DLD1 (cell line): ENCODE data around the gene PPP1R12A.
"Not testable (repeated sequence)": the region's sequence is repeated elsewhere in the genome, so short reads cannot be mapped to it uniquely, and the experiment has no call there.

Experiments used
- in situ Hi-C: cut with HindIII; loops from 2 replicates; pipeline ENCODE4 v1.10.0; 2017; ENCODE audit warnings: low sequenced_read_pairs

Gene PPP1R12A

DNA sequence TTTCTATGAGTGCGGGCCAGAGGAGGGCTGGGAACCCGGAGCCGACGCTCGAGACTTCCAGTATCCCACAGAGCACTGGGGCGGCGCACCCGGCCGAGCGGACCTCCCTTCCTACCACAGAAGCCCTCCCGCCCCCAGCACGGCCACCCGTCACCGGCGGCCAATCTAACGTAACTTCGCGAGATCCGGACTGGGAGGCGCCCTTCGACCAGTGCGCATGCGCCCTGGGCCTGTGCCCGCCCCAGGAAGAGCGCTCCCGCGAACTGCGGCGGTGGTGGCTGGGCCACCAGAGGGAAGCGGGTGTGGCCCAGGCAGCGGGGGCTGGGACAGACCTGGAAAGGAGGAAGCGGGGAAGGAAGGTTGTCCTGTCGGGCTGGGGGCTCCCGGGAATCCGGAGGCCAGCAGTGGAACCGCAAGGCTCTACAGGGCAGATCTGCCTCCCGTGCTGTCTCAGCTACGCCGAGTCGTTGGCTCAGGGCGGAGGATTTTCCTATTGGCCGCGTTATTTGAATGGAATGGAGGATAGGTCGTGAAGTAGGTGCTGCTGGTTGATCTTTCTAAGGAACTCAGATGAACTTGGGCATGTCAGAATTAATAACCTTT lies at the start of gene PPP1R12A:
Gene PPP1R12A, minus strand, starts transcription at position 77 of the 603 bp plus-strand sequence. CDS start 166 bp downstream, outside the sequence.
- in situ Hi-C loops, result no loop called here

DNA sequence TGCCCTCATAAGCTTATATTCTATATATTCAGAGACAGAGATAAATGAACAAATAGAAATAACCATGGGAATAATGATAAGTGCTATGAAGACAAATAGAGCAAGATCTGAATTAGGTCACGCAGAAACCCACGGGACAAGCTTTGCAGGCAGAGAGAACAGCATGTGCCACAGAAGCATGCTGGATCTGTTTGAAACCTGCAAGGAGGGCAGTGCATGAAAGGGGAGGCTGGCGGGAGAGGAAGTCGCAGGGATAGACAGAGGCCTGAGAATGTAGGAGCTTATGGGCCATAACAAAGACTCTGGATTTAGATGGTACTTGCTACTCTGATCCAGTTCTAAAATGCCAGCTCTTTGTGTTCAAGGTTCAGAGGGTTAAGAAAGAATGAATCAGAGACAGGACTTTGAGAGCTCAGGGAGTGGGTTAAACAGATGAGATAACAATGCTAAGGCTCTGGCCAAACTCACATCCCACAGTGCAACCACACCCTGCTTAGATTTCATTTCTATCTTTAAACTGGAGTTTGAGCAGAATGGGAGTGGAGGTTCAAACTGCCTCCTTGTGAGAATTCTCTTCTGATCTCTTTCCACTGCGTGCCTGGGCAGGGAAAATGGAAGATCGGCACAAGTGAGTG lies 49.2 kb upstream of the PPP1R12A start:
- in situ Hi-C loops, result no loop called here

GRCh38 chr12:79983492-79983891 lies 48.6 kb upstream of the PPP1R12A start:
- in situ Hi-C loops, result no loop called here

DNA sequence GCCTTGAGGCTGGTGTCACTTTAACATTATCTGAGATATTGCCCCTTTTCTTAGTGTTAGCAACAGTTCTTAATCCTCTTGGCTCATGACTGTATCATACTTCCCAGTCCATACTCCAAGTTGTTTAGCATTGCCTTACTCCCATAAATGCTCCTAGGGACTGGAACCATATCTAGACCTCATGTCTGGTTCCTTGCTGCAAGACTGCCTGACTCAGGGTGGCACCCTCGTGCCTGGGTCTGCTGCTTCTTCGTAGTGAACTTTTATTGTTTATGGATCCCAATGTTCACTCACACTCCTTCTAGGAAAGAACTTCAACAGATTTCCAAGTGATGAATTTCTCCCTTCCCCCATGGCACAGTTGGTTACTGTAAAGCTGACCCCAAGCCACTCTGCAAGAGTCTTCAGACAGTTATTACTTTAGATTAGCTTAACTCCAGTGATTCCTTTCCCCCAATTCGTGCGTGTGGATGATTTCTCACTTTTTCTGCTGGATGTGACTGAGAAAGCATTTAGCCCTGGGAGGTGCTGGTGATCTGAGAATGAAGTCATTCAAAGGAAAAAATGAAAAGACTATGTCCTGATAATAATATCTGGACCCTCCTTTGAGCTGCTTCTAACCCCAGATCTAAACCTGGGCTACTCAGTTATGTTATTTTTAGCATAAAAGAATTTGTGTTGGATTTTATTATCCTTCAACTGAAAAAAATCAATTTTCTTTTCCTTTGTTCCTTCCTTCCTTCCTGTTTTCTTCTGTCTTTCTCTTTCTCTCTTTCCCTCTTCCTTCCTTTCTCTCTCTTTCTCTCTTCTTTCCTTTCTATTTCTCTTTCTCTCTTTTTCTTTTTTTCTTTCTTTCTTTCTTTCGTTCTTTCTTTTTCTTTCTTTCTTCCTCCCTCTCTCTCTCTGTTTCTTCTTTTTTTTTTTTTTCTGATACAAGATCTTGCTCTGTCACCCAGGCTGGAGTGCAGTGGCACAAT lies 47.5 kb upstream of the PPP1R12A start:
- in situ Hi-C loops, result no loop called here

GRCh38 chr12:79978692-79979091 lies 43.8 kb upstream of the PPP1R12A start:
- in situ Hi-C loops, result no loop called here

DNA sequence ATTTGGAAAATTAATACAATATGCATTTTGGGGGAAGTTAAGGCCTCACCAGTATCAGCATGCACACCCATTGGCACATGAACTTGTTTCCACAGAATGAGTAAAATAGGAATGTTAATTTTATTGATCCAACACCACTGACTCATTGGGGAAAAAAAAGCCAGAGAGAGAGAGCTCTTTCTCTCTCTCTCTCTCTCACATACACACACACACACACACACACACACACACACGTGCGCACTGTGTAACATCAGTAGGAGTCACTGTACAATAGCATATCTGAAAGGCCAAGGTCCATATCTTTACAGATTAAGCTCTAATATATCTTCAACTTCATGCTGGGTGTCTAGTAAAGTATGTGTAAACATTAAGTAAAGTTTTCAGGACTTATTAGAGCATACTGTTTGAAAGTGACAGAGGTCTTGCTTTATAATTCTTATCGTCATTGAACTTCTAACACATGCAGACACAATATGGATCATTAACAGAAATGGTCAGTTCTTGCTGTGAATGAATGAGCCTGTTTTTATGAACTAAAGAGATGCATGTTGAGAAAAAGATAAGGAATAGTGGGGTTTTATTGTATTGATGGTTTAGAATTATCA lies 43.1 kb upstream of the PPP1R12A start:
- in situ Hi-C loops, result not testable (repeated sequence)

GRCh38 chr12:79975143-79975542 lies 40.2 kb upstream of the PPP1R12A start:
- in situ Hi-C loops, result no loop called here

DNA sequence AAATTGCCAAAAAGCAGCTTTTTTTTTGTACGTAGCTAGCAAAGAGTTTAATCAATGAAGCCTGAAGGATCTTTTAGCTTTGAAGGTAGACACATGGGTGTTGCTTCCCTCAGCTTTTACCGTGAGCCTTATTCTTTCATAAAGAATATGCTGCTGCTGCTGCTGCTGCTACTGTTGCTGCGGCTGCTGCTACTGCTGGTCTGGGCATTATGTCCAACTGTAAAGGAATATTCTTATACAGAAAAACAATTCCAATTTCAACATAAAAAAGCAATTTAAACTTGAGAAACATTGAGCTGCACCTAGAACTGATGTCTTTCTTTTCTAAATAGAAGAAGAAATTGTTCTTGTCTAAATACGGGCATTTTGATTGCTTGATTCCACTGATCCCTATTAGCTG lies 38.9 kb upstream of the PPP1R12A start:
- in situ Hi-C loops, result no loop called here

DNA sequence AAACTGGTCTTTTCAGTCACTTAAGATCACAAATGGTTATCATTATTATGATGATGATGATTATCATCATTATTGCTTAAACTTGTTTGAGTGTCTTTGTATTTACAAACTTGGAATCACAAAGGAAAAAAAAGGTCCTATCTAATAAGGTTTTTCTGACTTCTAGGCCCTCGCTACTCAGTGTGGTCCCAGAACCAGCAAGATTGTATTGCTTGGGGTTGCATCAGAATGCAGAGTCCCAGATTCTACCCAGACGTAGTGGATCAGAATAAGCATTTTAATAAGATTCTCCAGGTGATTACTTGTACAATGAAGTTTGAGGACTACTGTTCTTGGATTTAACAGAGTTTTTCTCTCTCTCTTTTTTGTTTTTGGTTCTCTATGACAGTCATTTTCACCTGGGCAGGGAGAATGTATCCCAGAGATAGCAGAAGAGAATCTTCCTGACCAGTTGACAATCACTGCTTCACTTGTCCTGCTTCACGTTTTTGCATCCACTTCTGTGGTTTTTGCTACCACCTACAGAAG lies 29.3 kb upstream of the PPP1R12A start:
- in situ Hi-C loops, result no loop called here

DNA sequence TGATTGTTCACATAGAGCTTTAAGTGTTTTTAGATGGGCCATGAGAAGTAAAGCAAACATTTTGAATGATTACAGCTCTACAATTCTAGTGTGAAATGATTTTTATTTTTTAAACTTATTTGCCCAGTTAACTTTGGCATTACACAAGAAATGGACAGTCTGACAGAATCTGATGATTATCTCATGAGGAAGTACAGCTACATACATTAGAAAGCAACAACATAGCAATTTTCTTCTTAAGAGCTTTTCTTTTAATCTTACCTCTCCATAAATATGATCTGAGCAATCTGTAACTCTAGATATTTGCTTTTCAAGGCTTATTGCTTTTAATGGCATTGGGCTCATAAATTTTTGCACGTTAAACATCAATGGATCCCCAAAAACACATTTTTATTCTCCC lies 26.5 kb upstream of the PPP1R12A start:
- in situ Hi-C loops, result no loop called here

GRCh38 chr12:79959484-79959883 lies 24.6 kb upstream of the PPP1R12A start:
- in situ Hi-C loops, result no loop called here

GRCh38 chr12:79956896-79957295 lies 22.0 kb upstream of the PPP1R12A start:
- in situ Hi-C loops, result no loop called here

DNA sequence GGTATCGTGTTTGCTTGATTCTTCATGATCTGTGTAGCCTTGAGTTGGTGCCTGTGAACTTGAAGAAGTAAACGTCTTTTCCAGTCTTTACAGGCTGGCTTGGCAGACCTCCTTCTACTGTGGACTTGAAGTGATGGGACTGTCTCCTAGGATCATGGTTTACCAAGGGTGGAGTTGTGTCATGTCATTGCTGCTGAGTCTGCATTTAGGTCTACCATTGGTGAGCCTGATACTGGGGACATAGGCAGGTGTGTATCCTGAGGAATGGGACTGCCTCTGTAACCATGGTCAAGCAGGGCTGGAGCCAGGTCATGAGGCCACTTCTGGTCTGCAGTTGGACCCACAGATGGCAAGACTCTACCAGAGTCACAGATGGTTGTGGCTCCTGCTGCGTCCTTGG lies 20.7 kb upstream of the PPP1R12A start:
- in situ Hi-C loops, result no loop called here

DNA sequence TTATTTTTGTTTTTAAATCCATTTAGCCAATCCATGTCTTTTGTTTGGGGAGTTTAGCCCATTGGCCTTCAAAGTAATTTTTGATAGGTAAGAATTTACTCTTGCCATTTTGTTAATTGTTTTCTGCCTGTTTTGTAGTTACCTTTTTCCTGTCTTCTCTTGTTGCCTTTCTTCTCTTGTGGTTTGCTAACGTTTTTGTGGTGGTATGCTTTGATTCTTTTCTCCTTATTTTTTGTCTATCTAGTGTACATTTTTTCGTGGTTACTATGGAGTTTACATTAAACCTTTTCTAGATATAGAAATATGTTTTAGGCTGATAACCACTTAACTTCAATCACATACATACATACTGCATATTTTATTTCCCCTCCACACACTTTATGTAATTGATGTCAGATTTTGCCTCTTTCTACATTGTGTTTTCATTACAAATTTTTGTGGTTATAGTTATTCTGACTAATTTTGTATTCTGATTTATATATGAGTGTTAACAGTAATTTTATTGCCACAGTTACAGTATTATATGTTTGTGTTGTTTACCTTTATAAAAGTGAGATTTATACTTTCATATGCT lies 19.2 kb upstream of the PPP1R12A start:
- in situ Hi-C loops, result no loop called here

DNA sequence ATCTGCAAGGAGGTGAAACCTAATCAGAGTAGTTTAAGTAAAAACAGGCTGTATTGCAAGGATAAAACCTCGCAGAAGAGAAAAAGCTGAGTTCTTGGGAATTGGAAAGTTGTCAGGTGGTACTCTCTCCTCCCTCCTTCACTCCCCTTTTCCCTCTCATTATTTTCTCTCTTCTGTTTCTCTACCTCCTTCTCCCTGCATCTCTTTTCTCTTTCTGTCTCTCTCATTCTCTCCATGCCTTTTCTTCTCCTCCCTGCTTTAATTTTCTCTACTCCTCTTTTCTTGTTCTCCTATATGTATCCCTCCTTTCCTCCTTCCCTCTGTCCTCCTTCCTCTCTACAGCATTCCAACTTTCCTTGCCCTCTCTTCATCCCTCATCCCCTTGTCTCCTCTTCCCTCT lies 14.2 kb upstream of the PPP1R12A start:
- in situ Hi-C loops, result no loop called here

DNA sequence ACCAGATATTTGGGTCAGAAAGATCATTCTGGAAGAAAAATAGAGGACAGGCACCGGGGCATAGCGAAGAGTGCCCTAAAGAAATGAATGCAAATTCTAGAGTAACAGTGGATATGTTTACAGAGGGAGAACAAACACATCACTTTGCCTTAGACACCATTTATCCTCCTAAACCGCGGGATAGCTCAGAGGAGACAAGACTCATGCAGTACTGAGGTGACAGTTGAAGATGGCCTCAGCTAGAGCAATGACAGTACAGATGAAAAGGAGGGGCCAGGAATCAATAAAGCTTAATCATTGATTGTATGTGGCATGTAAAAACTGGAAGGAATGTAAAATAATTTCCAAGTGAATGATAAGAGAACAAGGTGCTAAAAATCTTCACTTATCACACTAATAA lies 10.5 kb upstream of the PPP1R12A start:
- in situ Hi-C loops, result no loop called here

- in situ Hi-C loops, result no loop called here
Observed at GRCh38 chr12:79944565-79944964, 9.7 kb upstream of the PPP1R12A start.

- in situ Hi-C loops, result not testable (repeated sequence)
Observed at GRCh38 chr12:79942846-79943245, 7.9 kb upstream of the PPP1R12A start.

DNA sequence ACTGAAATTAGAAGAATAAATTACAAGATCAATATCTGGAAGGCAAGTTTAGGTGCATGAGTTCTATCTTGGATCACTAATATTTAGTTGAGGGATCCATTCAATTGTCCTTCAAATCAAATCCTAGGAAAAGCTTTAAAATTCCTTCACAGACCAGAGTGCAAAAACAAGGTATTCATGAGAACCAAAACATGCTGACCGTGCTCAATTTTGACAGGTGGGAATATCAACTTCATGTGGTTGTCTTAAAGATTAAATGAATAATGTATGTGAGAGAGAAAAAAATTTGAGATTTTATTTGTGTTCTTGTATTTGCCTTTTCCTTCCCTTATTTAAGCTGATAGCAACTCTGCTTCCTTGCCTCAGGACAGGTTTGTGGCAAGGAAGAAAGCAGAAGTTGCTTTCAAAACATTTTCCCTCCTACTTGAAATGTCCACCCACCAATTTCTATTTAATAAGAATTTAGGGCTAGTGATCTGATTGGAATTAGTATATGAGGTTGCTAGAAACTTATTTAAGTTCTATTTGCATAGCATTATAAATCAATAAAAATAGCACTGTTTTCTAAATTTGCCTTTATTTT lies 4.9 kb upstream of the PPP1R12A start:
- in situ Hi-C loops, result no loop called here

DNA sequence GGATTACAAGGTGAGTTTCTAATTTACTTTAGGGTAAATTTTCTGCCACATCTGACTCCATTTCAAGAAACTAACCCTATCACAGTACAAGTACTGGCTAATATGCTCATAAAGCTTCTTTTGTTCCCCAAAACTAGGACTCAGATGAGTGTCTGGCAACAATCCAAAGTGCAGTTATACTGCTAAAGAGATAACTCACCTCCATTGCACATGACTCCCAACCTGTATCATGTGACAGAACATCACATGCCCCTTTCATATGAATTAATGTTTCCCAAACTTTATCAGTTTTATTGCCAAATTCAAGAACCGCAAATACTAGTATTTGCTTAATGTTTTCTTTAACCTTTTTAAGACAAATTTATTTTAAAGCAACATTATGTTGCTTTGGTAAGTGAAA lies 3.9 kb upstream of the PPP1R12A start:
- in situ Hi-C loops, result no loop called here
